GM19239 (cell line): ENCODE data around the gene CLCN4.

Experiments used
- DNase-seq: peaks from one replicate; pipeline ENCODE4 v3.0.0; 2011; ENCODE audit warnings: low spot score; ENCODE audit not compliant: insufficient read length
- FAIRE-seq: peaks from 2 replicates; lab custom pipeline; 2011; peaks lifted over from hg19 to GRCh38; lab: Jason Lieb, UNC

Gene CLCN4

GRCh38 chrX:10128386-10128785, 28.4 kb upstream of the CLCN4 start:
- DNase-seq (no peak), FAIRE-seq (no peak)

- FAIRE-seq, result peak; percentile 59
Measured at GRCh38 chrX:10129229-10129628, 27.5 kb upstream of the CLCN4 start.

GRCh38 chrX:10130354-10130753, 26.4 kb upstream of the CLCN4 start:
- FAIRE-seq (no peak), DNase-seq (no peak)

More at GRCh38 chrX:10129229-10129628, 27.5 kb upstream of the CLCN4 start:
- no peak for DNase-seq

GRCh38 chrX:10133980-10134676, 22.6 kb upstream of the CLCN4 start:
- no peak for DNase-seq
- FAIRE-seq, result no peak

GRCh38 chrX:10134921-10135320, 21.9 kb upstream of the CLCN4 start:
- no peak for DNase-seq
- no peak for FAIRE-seq

- DNase-seq (no peak), FAIRE-seq (no peak)
Measured at GRCh38 chrX:10135561-10136399, 21.0 kb upstream of the CLCN4 start.

GRCh38 chrX:10138726-10139125, 18.0 kb upstream of the CLCN4 start:
- DNase-seq (no peak), FAIRE-seq (no peak)

- FAIRE-seq (no peak), DNase-seq (no peak)
Measured at GRCh38 chrX:10140264-10140663, 16.5 kb upstream of the CLCN4 start.

- DNase-seq (no peak), FAIRE-seq (no peak)
Measured at GRCh38 chrX:10142041-10142599, 14.7 kb upstream of the CLCN4 start.

GRCh38 chrX:10143071-10143983, 13.4 kb upstream of the CLCN4 start:
- DNase-seq (no peak), FAIRE-seq (no peak)

GRCh38 chrX:10146346-10146745, 10.4 kb upstream of the CLCN4 start:
- no peak for DNase-seq
- FAIRE-seq, result no peak

GRCh38 chrX:10152086-10152485, 4.7 kb upstream of the CLCN4 start:
- no peak for DNase-seq
- FAIRE-seq, result no peak

GRCh38 chrX:10155137-10155536, 1.6 kb upstream of the CLCN4 start:
- FAIRE-seq, result no peak
- DNase-seq, result no peak

- DNase-seq, result no peak
- no peak for FAIRE-seq
Measured at GRCh38 chrX:10157032-10157341, 212 bp downstream of the CLCN4 start.

- DNase-seq (no peak), FAIRE-seq (peak; percentile 70)
Measured at GRCh38 chrX:10157543-10157942, 768 bp downstream of the CLCN4 start.

- DNase-seq (no peak), FAIRE-seq (no peak)
Measured at GRCh38 chrX:10158279-10159144, 1.7 kb downstream of the CLCN4 start.

- DNase-seq (no peak), FAIRE-seq (no peak)
Measured at GRCh38 chrX:10159145-10159468, 2.3 kb downstream of the CLCN4 start.

- FAIRE-seq (no peak), DNase-seq (no peak)
Measured at GRCh38 chrX:10160211-10160610, 3.4 kb downstream of the CLCN4 start.

GRCh38 chrX:10163031-10163430, 6.3 kb downstream of the CLCN4 start:
- no peak for FAIRE-seq
- DNase-seq, result no peak

GRCh38 chrX:10164879-10165278, 8.1 kb downstream of the CLCN4 start:
- no peak for DNase-seq
- FAIRE-seq, result no peak
